KBM-7 (cell line): ENCODE data around the gene CFAP58.

Experiments used
- DNase-seq: peaks from one replicate; pipeline ENCODE4 v3.0.0-alpha.2; 2015
- in situ Hi-C: fragments of 300-500 bp; cut with MboI; formaldehyde crosslinking; loops from 2 replicates; pipeline ENCODE4 v1.14.3; 2020; ENCODE audit warnings: low sequenced_read_pairs, low pct_unique_long_range_greater_than_20kb, mixed read lengths

Gene CFAP58

GRCh38 chr10:104332243-104333031, 21.2 kb upstream of the CFAP58 start:
- in situ Hi-C loops = no loop called here
- no peak for DNase-seq

GRCh38 chr10:104333032-104333727, 20.5 kb upstream of the CFAP58 start:
- in situ Hi-C loops = no loop called here
- DNase-seq = no peak

GRCh38 chr10:104333728-104334373, 19.8 kb upstream of the CFAP58 start:
- in situ Hi-C loops = no loop called here
- DNase-seq = no peak

- in situ Hi-C loops = no loop called here
- DNase-seq = no peak
These were observed 19.1 kb upstream of the CFAP58 start for GRCh38 chr10:104334561-104334960.

GRCh38 chr10:104334965-104335650, 18.5 kb upstream of the CFAP58 start:
- in situ Hi-C loops = no loop called here
- no peak for DNase-seq

GRCh38 chr10:104336821-104337467, 16.7 kb upstream of the CFAP58 start:
- in situ Hi-C loops = no loop called here

GRCh38 chr10:104337521-104337984, 16.1 kb upstream of the CFAP58 start:
- in situ Hi-C loops = no loop called here
- DNase-seq = peak; percentile 80

More at GRCh38 chr10:104336821-104337467, 16.7 kb upstream of the CFAP58 start:
- DNase-seq = no peak

GRCh38 chr10:104337985-104338735, 15.5 kb upstream of the CFAP58 start, which contains the start of gene ITPRIP:
Gene ITPRIP (minus strand): TSS chr10:104338465. CDS start chr10:104316051, 22,414 bp downstream.
- DNase-seq = peak; percentile 83

GRCh38 chr10:104339469-104340110, 14.0 kb upstream of the CFAP58 start:
- in situ Hi-C loops = loop anchor here (10.0 kb wide), 1 partner anchor 45 kb away; no protein-coding TSS in a partner anchor
- no peak for DNase-seq

More at GRCh38 chr10:104337985-104338735, 15.5 kb upstream of the CFAP58 start, which contains the start of gene ITPRIP:
- in situ Hi-C loops = no loop called here

GRCh38 chr10:104340111-104340526, 13.5 kb upstream of the CFAP58 start:
- in situ Hi-C loops = loop anchor here (10.0 kb wide), 1 partner anchor 45 kb away; no protein-coding TSS in a partner anchor
- DNase-seq = no peak

- in situ Hi-C loops = loop anchor here (10.0 kb wide), 1 partner anchor 46 kb away; no protein-coding TSS in a partner anchor
- DNase-seq = no peak
These were observed 13.0 kb upstream of the CFAP58 start for GRCh38 chr10:104340641-104341040.

- in situ Hi-C loops = loop anchor here (10.0 kb wide), 1 partner anchor 48 kb away; no protein-coding TSS in a partner anchor
- no peak for DNase-seq
These were observed 10.7 kb upstream of the CFAP58 start for GRCh38 chr10:104342941-104343411.

- in situ Hi-C loops = loop anchor here (10.0 kb wide), 1 partner anchor 49 kb away; no protein-coding TSS in a partner anchor
- DNase-seq = no peak
These were observed 9.4 kb upstream of the CFAP58 start for GRCh38 chr10:104344219-104344618.

- no peak for DNase-seq
- in situ Hi-C loops = loop anchor here (10.0 kb wide), 1 partner anchor 51 kb away; no protein-coding TSS in a partner anchor
These were observed 8.1 kb upstream of the CFAP58 start for GRCh38 chr10:104345515-104345914.

GRCh38 chr10:104345941-104346340, 7.7 kb upstream of the CFAP58 start:
- in situ Hi-C loops = loop anchor here (10.0 kb wide), 1 partner anchor 51 kb away; no protein-coding TSS in a partner anchor
- no peak for DNase-seq

- in situ Hi-C loops = loop anchor here (10.0 kb wide), 1 partner anchor 53 kb away; no protein-coding TSS in a partner anchor
These were observed 6.2 kb upstream of the CFAP58 start for GRCh38 chr10:104347295-104348045.

More at GRCh38 chr10:104347295-104348045, 6.2 kb upstream of the CFAP58 start:
- DNase-seq = no peak
